DMS 273 treated with DMSO at 0.1 percent for 48 hours (cell line): ENCODE data around the gene SGO2.

Source experiments
- DNase-seq: peaks from one replicate; lab custom pipeline; 2025; lab: John Stamatoyannopoulos, UW

The SGO2 gene, protein sequence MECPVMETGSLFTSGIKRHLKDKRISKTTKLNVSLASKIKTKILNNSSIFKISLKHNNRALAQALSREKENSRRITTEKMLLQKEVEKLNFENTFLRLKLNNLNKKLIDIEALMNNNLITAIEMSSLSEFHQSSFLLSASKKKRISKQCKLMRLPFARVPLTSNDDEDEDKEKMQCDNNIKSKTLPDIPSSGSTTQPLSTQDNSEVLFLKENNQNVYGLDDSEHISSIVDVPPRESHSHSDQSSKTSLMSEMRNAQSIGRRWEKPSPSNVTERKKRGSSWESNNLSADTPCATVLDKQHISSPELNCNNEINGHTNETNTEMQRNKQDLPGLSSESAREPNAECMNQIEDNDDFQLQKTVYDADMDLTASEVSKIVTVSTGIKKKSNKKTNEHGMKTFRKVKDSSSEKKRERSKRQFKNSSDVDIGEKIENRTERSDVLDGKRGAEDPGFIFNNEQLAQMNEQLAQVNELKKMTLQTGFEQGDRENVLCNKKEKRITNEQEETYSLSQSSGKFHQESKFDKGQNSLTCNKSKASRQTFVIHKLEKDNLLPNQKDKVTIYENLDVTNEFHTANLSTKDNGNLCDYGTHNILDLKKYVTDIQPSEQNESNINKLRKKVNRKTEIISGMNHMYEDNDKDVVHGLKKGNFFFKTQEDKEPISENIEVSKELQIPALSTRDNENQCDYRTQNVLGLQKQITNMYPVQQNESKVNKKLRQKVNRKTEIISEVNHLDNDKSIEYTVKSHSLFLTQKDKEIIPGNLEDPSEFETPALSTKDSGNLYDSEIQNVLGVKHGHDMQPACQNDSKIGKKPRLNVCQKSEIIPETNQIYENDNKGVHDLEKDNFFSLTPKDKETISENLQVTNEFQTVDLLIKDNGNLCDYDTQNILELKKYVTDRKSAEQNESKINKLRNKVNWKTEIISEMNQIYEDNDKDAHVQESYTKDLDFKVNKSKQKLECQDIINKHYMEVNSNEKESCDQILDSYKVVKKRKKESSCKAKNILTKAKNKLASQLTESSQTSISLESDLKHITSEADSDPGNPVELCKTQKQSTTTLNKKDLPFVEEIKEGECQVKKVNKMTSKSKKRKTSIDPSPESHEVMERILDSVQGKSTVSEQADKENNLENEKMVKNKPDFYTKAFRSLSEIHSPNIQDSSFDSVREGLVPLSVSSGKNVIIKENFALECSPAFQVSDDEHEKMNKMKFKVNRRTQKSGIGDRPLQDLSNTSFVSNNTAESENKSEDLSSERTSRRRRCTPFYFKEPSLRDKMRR

DNA sequence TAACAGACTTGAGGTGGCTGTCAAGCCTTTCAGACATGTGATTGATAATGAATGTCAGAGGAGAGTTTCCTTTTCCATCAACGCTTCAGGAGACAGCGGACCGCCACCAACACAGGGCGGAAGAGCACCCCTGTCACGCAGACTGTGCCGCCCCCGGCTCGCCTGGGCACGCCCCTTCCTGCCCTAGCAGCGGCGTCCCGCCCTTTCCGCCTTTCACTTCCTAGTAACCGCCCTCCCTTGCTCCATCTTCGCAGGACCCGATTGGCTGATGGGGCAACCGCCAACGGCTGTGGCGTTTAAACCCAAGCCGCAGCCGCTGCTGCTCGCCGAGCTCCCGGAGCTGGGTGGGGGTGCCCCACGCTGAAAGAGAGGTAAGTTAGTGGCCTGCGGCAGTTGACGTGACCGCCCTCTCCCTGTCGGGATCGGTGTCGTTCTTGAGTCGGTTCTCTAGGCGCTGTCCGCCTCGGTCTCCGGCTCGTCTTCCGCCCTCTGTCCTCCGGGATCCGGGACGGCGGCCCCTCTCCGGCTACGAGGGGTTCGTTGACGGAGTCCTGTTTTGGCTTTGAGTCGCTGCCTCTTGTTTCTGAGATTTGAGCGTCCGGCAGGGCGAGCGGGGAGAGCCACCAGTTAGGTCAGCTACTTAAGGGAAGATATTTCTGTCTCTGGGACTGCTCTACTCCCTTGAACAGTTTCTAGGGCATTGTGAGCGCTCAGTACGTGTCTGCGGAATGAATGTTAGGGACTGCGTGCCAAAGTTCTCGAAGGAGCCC, at the start of gene SGO2:
TSS of gene SGO2 (plus strand) at position 326 of the 770 bp plus-strand sequence. CDS start 6,769 bp downstream, outside the sequence.
- peak; percentile 85 for DNase-seq

DNA sequence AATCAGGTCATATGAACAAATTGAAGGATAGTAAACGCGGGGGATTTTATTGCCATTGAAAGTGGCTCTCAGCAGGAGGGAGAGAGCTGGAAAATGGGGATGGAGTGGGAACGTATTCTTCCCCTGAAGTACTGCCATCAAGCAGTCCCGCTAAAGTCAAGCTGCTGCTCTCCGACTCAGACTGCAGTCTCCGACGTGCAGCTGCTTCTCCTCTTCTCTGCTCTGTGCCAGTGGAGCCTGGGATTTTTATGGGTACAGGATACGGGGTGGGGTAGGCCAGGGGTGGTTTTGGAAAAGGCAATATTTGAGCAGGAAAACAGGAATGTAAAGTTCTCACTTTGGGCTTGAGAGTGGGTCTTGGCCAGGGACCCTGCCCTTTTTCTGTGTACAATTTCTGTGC, 49.2 kb upstream of the SGO2 start:
- no peak for DNase-seq

DNA sequence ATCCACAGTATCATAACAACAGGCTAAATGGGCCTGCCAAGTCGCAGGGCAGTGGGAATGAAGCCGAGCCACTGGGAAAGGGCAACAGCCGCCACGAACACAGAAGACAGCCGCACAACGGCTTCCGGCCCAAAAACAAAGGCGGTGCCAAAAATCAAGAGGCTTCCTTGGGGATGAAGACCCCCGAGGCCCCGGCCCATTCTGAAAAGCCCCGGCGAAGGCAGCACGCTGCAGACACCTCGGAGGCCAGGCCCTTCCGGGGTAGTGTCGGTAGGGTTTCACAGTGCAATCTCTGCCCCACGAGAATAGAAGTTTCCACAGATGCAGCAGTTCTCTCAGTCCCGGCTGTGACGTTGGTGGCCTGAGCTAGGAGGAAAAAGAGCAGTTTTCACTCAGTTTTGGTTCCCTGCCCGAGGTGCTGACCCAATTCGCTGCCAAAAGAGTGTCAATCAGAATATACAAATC, 48.3 kb upstream of the SGO2 start:
- DNase-seq, result no peak

DNA sequence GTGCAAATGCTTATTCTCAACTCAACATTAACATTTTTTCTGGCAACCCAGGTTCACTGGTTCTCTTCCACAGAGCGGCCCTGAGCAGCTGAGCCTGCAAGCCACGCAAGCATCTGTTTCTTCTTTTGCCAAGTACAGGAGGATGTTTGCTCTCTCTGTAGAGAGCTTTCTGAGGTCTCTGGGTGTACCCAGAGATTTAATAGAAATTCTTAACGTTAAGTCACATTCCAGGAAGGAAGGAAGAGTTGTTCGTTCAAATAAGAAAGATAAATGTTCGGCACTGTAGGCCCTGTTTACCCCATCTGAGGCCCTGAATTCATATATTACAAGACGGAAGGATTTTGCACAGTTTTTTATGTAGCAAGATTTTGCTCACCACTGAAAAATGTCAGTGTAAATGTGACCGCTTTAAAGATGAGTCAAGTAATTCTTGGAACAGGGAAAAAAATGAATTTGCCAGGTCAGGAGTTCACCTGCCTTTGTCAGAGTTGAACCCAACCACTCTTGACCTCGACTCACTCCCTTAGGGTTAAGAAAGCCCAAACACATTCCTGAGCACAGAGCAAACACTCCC, 46.2 kb upstream of the SGO2 start:
- DNase-seq, result no peak

DNA sequence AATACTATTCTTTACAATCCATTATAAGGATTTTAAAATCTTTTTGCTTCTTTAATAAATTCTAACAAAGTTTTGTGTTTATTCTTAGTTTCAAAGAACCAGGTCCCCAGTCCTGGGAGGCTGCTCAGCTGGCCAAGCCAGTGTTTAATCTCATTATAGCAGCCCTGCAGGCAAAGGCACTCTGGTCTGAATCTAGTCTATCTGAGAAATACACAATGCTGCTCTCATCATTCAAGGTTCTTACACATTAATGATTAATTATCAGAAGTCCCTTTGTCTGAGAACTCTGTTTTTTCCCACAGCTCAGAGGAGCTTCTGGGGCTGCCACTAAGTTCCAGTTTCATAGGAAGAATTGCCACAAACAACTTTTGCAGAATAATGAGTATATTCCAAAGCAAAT, 43.8 kb upstream of the SGO2 start:
- DNase-seq, result no peak

DNA sequence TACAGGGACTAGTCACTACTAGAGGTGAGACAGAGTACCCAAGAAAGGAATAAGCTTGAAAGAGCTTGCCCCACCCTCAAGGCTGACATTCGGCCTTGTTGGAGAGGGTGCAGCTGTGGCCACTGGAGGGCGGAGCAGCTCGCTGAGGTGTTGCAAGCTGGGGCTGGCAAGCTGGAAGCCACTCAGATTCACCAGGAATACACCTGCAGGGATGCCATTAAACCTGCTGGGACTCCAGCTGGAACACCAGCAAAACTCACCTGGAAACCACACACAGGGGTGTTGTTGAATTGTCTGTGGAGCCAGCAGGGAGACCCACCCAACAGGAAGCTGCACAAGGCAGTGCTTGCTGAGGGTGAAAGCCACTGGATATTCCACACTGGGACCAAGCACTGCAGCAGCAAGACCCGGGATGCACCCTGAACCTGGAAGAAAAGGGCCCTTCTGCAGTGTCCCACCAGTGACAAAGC, 42.2 kb upstream of the SGO2 start:
- no peak for DNase-seq

DNA sequence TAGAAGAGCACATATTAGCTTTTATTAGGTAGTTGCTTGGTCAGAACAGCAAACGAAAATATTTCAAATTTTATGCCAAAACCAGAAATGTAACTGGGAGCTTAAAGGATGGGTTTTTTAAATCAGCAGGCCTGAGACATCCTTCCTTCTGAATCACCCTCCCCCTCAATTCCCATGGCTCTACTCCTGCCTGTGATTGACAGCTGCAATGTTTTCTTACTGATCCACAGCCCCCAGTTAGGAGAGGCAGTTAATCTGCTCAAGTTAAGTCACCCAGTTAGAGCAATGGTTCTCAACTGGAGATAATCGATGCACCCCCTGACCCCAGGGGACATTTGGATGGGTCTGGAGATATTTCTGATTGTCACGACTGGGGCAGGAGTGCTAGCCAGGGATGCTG, 41.1 kb upstream of the SGO2 start:
- DNase-seq, result no peak

DNA sequence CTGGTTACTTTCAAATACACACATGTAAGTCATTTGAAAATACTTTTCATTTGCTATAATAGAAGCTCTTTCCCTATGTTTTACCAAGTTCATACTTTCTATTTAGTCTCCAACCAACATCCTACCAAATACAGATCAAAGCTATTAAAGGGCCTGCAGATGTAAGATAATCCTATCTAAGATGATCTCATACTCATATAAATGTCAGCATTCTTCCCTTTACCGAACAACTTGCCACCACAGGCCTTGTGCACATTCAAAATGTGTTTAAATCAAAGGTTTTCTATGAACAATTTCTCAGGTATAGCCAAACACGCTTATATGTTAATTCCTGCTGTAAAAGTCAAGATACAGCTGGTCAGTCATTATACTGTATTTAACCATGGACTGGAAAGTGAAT, 39.5 kb upstream of the SGO2 start:
- no peak for DNase-seq

DNA sequence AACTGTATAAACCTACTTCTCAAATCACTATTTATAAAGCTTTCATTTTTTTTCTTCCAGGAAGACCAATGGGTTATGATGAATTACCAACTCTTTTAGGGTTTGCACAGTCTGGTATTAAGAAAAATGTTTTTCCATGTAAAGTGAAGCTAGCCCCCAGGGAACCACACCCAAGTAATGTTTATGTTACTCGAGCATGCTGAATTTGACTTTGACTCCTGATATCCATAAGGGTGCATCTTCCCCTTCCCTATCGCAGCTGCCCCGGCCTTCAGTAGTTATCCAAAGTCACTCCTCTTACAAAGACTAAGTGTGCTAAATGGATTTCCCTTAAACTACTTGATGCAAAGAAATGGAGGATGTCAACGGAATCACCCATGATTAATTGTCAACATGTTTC, 37.8 kb upstream of the SGO2 start:
- DNase-seq, result no peak

DNA sequence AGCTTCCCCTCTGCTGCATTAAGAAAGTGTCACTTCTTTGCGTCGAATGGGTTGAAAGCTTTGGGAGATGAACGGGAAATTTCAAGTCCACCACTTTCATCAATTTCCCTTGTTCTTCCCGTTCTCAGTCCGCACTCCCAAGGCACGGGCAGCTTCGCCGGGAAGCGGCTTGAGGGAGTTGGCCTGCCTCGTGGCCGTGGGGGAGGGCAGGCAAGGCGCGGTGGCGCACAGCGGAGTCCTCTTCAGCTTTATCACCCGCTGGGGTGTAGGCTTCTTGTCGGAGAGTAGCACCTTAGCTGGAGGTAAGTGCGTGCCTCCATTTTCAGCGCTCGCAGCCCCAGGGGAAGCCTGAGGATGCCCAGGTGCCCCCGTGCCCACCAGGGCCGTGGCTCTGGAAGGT, 36.0 kb upstream of the SGO2 start:
- DNase-seq, result no peak

DNA sequence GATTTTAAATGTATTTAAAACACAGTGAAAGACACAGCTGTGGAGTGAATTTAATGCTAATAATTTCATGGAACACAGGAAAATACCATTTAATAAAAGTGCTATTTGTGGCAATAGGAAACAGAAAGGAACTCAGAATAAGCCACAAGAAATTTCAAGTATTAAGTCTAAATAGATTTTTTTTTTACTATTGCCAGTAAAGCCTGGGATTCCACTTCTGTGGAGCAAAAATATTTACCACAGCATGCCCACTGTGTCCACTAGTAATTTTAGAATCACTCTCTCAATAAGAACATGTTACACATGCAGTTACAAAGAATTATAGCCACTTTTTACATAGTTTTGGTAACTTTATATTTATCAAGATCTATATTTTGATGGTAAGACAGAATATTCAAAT, 33.4 kb upstream of the SGO2 start:
- DNase-seq, result no peak

DNA sequence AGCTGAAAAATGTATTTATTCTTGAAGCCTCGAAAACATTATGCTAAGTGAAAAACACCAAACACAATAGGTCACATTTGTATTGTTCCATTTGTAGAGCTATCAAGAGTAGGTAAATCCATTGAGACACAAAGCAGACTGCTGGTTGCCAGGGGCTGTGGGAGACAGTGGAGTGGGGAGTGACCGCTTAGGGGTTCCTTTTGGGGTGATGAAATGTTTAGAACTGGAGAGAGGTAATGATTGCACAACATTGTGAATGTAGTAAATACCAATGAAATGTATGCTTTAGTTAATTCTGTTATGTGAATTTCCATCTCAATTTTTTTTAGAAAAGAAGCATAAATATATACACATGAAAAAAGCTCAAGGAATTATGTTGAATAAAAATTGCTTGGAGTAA, 32.0 kb upstream of the SGO2 start:
- no peak for DNase-seq

DNA sequence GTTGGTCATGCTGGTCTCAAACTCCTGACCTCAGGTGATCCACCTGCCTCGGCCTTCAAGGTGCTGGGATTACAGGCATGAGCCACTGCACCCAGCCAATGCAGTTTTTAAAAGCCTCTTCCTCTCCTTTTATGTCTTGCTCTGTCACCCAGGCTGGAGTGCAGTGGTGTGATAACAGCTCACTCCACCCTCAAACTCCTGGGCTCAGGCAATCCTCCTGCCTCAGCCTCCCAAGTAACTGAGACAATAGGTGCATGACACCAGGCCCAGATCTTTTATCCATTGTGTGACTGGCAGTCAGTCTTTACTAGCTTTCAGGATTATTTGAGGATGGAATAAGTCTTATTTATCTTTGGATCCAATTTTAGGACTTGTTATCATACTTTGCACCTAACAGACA, 29.3 kb upstream of the SGO2 start:
- no peak for DNase-seq

DNA sequence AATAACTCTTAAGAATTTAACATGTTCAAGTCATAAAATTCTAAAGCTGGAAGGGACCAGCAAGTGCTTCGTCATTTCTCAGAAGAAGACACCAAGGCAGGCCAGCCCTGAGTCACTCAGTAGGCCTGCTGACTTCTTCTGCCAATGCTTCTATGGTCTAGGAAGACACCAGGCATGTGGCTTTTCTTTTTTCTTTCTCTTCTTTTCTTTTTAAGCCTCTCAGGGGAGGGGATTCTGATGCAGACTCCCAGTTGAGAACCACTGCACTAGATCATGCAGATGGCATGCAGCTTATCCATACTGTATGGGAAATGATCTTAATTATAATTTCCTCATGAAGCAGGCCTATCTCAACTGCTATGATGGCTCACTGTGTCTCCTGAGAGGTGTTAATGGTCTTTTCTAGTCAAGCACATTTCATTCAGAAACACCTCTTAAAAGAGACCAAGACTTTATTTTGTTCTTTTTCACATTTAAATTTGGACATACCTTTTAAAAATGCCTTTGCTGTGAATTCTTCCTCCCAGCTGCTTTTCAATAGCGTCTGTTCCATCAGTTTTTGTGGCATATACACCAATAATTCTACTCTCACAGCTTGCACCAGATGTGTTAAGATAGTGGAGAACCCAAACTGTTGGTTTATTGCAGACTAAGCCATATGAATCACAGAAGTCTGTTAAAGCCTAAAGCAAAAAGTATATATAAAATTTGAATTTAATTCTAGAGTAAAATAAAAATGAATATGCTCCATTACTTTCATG, 27.4 kb upstream of the SGO2 start:
- no peak for DNase-seq

DNA sequence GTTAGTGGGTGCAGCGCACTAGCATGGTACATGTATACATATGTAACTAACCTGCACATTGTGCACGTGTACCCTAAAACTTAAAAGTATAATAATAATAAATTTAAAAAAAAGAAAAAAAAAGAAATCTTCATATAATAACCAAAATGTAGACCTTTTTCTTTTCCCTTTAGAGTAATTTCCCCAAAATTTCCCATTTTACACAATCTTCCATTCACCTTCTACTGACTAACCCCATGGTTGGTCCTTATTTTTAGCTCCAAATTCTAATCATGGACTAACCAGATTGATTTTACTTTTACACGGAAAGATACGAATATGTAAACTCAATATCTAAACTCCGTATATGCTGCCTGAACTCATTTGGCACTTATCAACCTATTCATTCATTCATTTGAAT, 23.8 kb upstream of the SGO2 start:
- no peak for DNase-seq

DNA sequence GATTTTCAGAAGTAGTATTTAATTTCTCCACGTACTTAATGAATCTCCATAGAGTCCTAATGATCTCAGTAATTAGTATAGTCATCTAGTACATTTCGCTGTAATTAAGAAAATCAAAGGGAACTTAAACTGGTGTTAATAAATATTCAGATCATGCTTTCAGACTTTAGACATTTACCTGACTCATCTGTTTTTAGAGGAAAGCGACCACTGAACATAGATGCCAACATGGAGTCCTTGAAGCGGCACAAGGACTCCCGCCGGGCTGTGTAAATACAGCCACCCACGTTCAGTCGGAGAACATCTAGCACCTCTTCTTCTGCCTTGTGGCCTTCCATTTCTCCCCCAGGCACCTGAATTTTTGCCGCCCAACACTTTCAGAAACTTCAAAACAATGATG, 19.3 kb upstream of the SGO2 start:
- no peak for DNase-seq

DNA sequence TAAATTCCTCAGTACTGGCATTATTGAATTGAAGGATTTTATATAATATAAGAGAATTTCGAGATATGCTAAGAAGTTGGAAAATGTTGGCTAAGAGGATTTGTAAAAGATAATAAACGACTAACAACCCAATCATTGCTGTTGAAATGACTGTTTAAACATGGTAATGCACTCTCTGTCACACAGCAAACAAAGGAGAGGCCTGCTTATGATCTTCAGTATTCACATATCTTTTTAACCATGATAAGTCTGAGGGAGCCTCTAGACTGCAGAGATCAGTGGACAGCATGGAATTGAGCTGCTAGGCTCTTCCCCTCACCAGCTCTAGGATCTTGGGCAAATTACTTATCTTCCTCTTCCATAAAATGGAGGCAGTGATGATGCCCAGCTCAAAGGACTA, 18.8 kb upstream of the SGO2 start:
- no peak for DNase-seq

DNA sequence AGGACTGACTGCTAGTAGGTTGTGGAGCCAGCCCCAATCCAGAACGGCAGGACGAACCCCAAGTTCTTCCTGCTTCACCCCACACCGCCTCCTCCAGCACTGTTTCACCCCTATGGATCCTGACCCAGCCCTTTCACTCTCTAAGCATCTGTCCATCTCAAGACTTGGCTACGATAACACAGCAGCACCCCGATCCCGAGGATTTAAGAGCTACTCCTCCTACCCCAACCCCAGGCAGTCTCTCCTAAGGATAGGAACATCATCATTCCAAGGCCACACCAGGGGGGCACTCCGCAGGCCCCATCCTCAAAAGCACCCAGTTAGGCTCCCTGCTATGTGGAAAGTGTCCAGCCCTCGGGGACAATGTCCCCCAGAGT, 16.8 kb upstream of the SGO2 start:
- DNase-seq, result no peak

DNA sequence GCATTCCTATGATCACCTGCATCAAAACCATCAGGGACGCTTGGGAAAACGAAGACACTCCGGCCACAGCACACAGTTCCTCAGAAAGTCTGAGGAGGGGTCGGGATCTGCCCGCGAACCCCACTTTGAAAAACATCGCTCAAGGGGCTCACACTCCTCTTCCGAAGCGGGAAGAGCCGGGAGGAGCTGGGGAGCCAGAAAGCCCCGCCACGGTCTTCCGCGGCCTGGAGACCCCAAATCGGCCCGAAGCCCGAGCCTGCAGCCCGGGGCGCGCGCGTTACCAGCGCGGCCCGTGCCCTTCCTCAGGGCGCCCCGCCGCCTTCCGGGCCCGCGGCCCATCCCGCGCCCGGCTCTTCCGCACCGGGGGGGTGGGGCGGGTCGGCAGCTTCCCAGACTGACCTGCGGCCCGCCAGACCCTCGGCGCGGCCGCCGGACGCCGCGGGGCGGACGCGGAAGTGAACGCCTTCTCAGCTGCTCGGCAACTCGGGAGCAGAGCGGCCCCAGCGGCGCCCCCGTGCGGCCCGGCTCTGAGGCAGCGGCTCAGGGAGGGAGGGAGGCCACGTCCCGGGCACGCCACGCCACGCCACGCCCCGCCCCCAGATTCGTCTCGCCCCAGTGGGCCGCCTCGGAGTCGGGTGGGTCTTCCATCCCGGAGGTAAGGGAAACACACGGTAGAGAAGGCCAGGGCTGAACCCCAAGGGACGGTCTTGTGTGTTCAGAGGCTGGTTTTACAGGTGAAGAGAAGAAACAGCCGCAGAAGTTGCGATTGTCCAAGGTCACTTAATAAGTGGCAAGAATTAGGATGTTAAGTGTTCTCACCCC, 16.2 kb upstream of the SGO2 start, which contains the start of gene KCTD18:
TSS of gene KCTD18 (minus strand) at position 457 of the 822 bp plus-strand sequence. CDS start 3,052 bp downstream, outside the sequence.
- peak; percentile 9 for DNase-seq
